ENCODE data around the gene FAM227A.

FAM227A gene

GRCh38 chr22:38694049-38694448 lies 37.9 kb upstream of the FAM227A start:
- DNase-seq (ENCODE audit: low read depth), result no peak
- TF ChIP-seq, protein P1, sequence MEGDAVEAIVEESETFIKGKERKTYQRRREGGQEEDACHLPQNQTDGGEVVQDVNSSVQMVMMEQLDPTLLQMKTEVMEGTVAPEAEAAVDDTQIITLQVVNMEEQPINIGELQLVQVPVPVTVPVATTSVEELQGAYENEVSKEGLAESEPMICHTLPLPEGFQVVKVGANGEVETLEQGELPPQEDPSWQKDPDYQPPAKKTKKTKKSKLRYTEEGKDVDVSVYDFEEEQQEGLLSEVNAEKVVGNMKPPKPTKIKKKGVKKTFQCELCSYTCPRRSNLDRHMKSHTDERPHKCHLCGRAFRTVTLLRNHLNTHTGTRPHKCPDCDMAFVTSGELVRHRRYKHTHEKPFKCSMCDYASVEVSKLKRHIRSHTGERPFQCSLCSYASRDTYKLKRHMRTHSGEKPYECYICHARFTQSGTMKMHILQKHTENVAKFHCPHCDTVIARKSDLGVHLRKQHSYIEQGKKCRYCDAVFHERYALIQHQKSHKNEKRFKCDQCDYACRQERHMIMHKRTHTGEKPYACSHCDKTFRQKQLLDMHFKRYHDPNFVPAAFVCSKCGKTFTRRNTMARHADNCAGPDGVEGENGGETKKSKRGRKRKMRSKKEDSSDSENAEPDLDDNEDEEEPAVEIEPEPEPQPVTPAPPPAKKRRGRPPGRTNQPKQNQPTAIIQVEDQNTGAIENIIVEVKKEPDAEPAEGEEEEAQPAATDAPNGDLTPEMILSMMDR (conservative IDR thresholded peaks at IDR 0.05; ENCODE audit: low read depth, low read length), result no peak

DNA sequence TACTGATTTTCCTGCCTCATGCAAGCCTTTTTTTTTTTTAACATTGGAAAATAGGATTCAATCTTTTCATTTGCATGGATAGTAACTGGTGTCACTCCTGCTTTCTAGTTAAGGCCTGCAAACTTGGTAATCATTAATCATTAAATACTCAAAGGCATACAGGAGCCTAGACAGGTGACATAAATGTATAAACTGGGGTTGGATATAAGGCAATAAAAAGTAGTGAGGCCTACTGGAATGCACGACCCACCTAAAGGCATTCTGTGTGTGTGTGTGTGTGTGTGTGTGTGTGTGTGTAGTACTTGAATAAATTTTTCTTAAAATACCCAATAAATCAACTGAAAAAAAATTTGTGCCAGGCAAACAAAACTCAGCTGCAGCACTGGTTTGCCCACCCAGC lies 33.5 kb upstream of the FAM227A start:
- DNase-seq (ENCODE audit: low read depth), result no peak
- H3K4me3 ChIP-seq (ENCODE audit: low read length), result no peak overlapping the region
- TF ChIP-seq, protein P1 (conservative IDR thresholded peaks at IDR 0.05; ENCODE audit: low read depth, low read length), result no peak

More at GRCh38 chr22:38694049-38694448, 37.9 kb upstream of the FAM227A start:
- no peak overlapping the region for H3K4me3 ChIP-seq (ENCODE audit: low read length)

DNA sequence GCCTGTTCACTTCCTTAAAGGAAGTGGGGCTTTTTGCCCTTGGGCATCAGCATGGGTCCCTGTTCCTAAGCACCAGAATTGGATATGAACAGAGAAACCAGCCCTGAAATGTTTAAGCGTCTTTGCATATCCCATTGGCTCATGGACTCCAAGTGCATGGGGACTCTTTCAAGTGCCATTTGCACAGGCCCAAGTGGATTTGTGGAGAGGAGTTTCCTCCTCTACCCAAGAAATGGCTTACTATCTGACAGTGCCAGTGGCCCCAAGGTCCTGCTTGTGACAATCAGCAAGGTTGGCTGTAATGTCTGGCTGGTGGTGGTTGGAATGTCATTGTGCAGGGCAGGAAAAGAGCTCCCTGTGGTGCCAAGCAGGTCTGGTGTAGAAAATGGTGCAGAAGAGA lies 29.6 kb upstream of the FAM227A start:
- DNase-seq (ENCODE audit: low read depth), result no peak
- TF ChIP-seq, protein P1 (conservative IDR thresholded peaks at IDR 0.05; ENCODE audit: low read depth, low read length), result no peak
- no peak overlapping the region for H3K4me3 ChIP-seq (ENCODE audit: low read length)

GRCh38 chr22:38684895-38685294 lies 28.7 kb upstream of the FAM227A start:
- TF ChIP-seq, protein P1 (conservative IDR thresholded peaks at IDR 0.05; ENCODE audit: low read depth, low read length), result no peak
- no peak overlapping the region for H3K4me3 ChIP-seq (ENCODE audit: low read length)

GRCh38 chr22:38681582-38682335 lies 25.6 kb upstream of the FAM227A start, which contains the start of gene TOMM22:
TSS of gene TOMM22 (plus strand) at chr22:38681957. CDS start at chr22:38681979, 22 bp downstream.
- TF ChIP-seq, protein P1 (conservative IDR thresholded peaks at IDR 0.05; ENCODE audit: low read depth, low read length), result peak; percentile 66
- no peak for DNase-seq (ENCODE audit: low read depth)
- H3K4me3 ChIP-seq (ENCODE audit: low read length), result peak within 1 kb of the TSS; percentile 97

More at GRCh38 chr22:38684895-38685294, 28.7 kb upstream of the FAM227A start:
- DNase-seq (ENCODE audit: low read depth), result no peak

- TF ChIP-seq, protein P1 (conservative IDR thresholded peaks at IDR 0.05; ENCODE audit: low read depth, low read length), result no peak
- H3K4me3 ChIP-seq (ENCODE audit: low read length), result no peak overlapping the region
- no peak for DNase-seq (ENCODE audit: low read depth)
Observed at GRCh38 chr22:38675833-38676232, 19.6 kb upstream of the FAM227A start.

DNA sequence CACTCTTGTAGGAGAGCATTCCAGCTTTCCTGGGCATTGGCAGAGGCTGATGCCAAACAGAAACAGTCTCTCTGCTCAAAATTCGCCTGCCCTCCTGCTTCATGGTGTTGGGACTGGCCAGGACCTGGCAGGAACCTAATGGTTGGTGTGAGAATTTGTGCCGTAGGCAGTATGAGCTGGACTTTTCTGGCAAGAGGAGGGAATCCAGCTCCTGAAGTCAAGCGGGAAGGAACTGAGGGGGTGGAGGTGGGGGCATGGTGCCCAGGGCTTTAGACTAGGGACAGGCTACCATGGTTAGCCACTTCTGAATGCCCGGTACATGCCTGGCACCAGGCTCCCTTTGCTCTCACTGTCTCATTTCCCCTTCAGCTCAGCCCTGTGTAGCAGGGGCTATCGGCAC lies 18.7 kb upstream of the FAM227A start:
- TF ChIP-seq, protein P1 (conservative IDR thresholded peaks at IDR 0.05; ENCODE audit: low read depth, low read length), result no peak
- no peak for DNase-seq (ENCODE audit: low read depth)
- no peak overlapping the region for H3K4me3 ChIP-seq (ENCODE audit: low read length)

Data from retinal pigment epithelial cell (primary cell).